GM12864 (cell line): ENCODE measurements around the gene VGLL4.

Source experiments
- DNase-seq: peaks from one replicate; pipeline ENCODE4 v3.0.0-alpha.2; 2011; ENCODE audit warnings: low read depth
- H3K4me3 ChIP-seq: 2 replicates; pipeline ENCODE4 v1.5.1; 2011; ENCODE audit warnings: mild to moderate bottlenecking, low read depth, low read length, control low read depth
- TF ChIP-seq, protein P1 (sequence below): IDR thresholded peaks from 2 replicates; pipeline ENCODE4 v1.5.1; 2011; ENCODE audit warnings: low read depth, mild to moderate bottlenecking, moderate library complexity, low read length, control low read depth, inconsistent platforms; ENCODE audit errors: missing control alignments

Gene VGLL4

DNA sequence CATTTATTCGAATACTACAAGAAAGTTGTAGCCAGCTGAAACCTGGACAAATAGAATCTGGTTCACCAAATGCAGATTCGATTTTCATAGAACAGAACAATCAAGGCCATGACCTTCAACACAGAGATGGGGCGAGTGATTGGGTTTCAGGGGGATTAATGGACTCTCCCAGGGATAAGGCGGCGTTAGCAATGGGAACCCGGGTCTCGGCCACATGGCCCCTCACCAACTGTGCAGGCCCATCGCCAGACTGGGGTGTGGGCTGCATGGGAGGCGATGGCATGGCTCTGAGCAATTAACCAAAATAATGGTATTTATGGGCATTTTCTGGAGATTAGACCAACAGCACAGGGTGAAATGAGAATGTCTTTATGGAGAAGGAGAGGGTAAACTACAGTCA is 34.2 kb downstream of the VGLL4 start:
- TF ChIP-seq, protein P1, sequence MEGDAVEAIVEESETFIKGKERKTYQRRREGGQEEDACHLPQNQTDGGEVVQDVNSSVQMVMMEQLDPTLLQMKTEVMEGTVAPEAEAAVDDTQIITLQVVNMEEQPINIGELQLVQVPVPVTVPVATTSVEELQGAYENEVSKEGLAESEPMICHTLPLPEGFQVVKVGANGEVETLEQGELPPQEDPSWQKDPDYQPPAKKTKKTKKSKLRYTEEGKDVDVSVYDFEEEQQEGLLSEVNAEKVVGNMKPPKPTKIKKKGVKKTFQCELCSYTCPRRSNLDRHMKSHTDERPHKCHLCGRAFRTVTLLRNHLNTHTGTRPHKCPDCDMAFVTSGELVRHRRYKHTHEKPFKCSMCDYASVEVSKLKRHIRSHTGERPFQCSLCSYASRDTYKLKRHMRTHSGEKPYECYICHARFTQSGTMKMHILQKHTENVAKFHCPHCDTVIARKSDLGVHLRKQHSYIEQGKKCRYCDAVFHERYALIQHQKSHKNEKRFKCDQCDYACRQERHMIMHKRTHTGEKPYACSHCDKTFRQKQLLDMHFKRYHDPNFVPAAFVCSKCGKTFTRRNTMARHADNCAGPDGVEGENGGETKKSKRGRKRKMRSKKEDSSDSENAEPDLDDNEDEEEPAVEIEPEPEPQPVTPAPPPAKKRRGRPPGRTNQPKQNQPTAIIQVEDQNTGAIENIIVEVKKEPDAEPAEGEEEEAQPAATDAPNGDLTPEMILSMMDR: no peak

DNA sequence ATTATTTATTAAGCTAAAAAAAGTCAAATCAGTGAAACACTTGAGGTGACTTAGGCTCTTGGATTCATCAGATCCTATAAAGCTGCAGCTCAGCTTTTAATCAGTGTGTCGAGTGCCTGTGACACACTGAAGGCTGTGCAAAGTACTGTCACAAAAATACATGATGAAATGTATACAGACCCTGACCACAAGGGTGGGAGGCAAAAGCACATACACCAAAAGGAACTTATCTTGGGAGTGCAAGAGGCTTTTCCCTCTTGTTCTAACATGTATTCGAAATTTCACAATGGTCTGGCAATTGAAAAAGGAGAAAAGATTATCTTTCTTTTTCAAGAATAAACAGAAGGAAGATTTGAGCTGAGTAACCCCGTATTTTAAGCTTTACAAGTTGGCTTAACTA is 35.9 kb downstream of the VGLL4 start:
- TF ChIP-seq, protein P1: no peak
- no peak for DNase-seq
- no peak overlapping the region for H3K4me3 ChIP-seq

More for the DNA sequence above, 34.2 kb downstream of the VGLL4 start:
- no peak overlapping the region for H3K4me3 ChIP-seq
- DNase-seq: no peak

DNA sequence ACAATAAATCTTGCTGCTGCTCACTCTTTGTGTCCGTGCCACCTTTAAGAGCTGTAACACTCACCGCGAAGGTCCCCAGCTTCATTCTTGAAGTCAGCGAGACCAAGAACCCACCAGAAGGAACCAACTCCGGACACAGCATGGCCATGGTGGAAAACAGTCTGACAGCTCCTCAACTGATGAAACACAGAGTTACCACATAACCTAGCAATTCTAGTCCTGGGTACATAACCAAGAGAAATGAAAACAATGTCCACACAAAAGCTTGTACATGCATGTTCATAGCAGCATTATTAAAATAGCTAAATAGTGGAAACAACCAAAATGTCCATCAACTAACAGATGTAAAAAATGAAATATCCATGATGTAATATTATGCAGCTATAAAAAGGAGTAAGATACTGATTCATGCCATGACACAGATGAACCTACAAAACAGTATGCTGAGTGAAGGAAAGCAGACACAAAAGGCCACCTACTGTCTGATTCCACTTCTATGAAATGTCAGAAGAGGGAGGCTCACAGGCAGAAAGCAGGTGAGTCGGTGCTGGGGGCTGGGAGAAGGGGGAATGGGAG is 36.8 kb downstream of the VGLL4 start:
- TF ChIP-seq, protein P1: no peak
- DNase-seq: no peak
- no peak overlapping the region for H3K4me3 ChIP-seq

DNA sequence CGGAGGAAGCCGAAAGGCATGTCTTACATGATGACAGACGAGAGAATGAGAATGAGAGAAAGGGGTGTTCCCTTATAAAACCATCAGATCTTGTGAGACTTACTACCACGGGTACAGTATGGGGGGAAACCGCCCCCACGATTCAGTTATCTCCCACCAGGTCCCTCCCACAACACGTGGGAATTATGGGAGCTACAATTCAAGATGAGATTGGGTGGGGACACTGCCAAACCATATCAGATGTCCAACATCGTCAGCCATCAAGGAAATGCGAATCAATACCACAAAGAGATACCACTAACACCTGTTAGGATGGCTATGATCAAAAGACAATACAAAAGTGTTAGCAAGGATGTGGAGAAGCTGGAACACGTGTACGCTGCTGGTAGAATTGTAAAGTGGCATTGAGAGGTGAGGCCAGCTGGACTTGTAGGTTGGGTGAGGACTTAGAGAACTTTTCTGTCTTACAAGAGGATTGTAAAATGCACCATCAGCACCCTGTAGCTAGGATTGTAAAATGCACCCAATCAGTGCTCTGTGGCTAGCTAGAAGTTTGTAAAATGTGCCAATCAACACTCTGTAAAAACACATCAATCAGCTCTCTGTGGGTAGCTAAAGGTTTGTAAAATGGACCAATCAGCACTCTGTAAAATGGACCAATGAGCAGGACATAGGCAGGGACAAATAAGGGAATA is 37.5 kb downstream of the VGLL4 start:
- TF ChIP-seq, protein P1: no peak
- DNase-seq: no peak
- no peak overlapping the region for H3K4me3 ChIP-seq

DNA sequence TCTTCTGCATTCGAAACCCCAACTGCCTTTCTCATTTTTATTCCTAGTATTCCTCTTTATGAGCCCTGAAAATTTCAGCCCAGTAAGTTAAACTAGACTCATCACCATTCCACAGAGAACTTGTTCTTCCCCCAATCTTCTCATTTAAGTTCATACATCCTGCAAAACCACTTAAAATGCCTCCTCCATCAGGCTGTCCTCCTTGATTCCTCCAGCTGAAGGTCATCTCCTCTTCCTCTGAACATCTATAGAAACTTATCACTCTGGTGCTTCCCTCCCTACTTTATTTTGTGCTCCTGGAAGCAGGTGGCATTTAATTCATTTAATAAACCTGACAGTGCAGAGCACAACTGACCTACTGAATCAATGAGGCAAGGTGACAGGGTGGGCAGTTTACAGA is 38.3 kb downstream of the VGLL4 start:
- DNase-seq: no peak
- H3K4me3 ChIP-seq: no peak overlapping the region
- TF ChIP-seq, protein P1: no peak

DNA sequence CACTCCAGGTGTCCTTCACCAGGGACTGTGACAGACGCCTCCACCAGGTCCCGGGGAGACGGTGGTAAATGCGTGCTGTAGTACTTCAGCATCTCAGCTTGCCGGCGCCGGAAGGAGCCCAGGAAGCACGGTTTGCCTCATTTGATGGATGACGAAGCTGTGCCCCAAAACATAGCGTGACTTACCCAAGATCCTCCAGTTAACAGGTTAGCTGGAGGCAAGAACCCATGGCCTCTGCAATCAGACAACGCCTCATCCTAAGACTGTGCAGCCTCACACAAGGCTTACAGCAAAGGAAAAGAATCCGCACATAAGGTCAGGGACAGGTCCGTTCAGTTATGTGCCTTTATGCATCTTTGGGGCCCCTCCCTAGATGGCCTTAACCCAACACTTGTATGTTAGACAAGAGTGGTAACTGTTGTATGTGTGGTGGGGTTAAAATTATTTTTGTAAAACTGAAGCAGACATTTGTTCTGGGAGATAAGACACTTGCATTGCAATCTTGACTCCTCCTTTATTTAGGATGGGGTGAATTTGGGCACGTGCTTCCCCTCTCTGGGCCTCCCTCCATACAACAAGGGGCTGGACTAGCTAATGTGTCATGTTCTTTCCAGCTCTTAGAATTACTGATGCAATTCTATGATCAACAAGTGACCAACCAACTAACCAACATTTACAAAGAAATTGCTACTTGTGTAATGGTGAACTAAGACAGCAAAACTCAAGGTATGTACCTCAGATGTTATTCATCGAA is 39.4 kb downstream of the VGLL4 start:
- TF ChIP-seq, protein P1: no peak
- DNase-seq: no peak
- H3K4me3 ChIP-seq: no peak overlapping the region
